Stimulated activated naive CD4-positive, alpha-beta T cell (primary cell): ENCODE data around the gene DUSP9.

Experiments used
- DNase-seq, 6 experiments: peaks; one replicate each; lab custom pipeline; 2025; lab: John Stamatoyannopoulos, UW

The DUSP9 gene

GRCh38 chrX:153648358-153649177 lies 1.6 kb downstream of the DUSP9 start:
- no peak for DNase-seq

DNA sequence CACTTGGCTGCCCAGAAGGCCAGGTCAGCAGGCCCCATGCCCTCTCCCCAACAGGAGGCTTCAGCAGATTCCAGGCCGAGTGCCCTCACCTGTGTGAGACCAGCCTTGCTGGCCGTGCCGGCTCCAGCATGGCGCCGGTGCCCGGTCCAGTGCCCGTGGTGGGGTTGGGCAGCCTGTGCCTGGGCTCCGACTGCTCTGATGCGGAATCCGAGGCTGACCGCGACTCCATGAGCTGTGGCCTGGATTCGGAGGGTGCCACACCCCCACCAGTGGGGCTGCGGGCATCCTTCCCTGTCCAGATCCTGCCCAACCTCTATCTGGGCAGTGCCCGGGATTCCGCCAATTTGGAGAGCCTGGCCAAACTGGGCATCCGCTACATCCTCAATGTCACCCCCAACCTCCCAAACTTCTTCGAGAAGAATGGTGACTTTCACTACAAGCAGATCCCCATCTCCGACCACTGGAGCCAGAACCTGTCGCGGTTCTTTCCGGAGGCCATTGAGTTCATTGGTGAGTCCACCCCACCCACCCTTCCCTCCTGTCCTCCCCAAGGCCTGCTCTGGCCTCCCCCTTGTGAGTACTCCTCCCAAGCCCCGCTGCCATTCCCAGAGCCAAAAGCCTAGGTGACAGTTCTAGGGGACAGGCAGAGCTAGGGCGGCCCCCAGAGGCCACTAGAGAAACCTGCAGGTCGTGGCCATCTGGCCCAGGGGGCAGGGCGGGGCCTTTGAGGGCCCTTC lies 2.3 kb downstream of the DUSP9 start:
- DNase-seq: peak in 5 of 6 experiments; percentile 1 to 22 (median 14)

GRCh38 chrX:153649915-153650782 lies 3.1 kb downstream of the DUSP9 start:
- DNase-seq: no peak

DNA sequence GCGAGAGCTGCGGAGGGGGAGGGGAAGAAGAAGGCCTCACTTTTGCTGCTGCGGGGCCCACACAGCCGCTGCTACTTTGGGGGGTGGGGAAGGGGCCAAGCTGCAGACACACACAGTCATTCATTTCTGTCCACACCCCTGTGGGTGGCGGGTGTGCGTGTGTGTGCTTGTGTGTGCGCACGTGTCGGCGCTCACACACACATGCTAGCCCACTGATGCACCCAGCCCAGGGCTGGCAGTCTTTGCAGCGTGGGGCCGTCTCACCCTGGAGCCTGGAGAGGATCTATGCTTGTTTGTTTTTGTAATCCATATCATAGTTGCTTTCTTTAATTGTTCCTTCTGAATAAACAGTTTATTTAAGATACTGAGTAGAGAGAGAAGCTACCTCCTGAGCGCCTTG lies 4.0 kb downstream of the DUSP9 start:
- no peak for DNase-seq

- no peak for DNase-seq
These were observed 4.6 kb downstream of the DUSP9 start for GRCh38 chrX:153651540-153652079.

DNA sequence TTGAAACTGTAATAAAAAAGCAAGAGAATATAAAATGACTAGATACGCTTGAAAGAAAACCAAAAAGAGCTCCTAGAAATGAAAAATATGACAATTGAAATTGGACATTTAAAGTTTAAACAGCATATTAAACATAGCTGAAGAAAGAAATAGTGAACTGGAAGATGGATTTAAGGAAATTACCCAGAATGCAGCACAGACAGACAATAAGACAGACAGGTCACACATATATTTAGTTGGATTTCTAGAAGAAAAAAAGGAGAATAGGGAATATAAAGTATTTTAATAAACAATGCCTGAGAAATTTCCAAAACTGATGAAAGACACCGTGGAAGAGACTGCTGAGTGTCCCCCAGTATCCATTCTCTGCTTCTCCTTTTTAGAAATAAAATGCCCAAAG lies 6.6 kb downstream of the DUSP9 start:
- no peak for DNase-seq

- DNase-seq: no peak
These were observed 10.2 kb downstream of the DUSP9 start for GRCh38 chrX:153657161-153657560.

DNA sequence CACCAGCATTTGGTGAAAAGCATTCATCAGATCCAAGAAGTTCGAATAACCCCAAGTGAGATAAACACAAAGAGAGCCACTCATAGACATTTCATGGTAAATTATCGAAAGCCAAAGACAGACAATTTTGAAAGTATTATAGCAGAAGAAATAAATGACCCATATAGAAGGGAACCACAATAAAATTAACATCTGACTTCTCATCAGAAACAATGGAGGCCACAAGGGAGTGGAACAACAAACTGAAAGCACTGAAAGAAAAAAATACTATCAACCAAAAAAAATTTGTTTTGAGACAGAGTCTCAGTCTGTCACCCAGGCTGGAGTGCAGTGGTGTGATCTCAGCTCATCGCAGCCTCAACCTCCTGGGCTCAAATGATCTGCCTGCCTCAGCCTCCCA lies 12.3 kb downstream of the DUSP9 start:
- no peak for DNase-seq

- peak; percentile 21 to 62 (median 40) for DNase-seq
These were observed 15.3 kb downstream of the DUSP9 start for GRCh38 chrX:153662266-153662665.

- DNase-seq: no peak
These were observed 18.8 kb downstream of the DUSP9 start for GRCh38 chrX:153665726-153666306.

- DNase-seq: no peak
These were observed 20.4 kb downstream of the DUSP9 start for GRCh38 chrX:153667281-153667955.

DNA sequence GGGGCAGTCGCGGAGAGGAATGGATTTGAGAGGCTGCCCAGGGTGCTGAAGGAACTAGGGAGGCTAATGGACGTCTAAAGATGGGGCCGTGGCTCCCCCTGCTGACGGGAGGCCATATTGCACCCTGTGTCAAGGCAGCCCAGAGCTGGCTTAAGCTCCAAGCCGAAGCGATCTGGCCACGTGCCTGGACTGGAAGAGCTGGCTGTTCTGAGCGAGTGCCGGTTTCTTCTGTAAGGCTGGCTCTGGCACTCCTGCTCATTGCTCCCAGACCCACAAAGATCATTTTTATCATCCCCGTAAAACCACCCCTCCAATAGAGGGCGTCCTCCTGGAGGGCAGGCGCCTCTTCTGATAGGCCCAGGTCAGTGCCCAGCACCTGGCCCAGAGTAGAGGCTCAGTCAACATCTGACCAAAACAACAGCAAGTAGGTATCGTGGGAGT lies 21.0 kb downstream of the DUSP9 start:
- DNase-seq: peak; percentile 34 to 74 (median 64)

DNA sequence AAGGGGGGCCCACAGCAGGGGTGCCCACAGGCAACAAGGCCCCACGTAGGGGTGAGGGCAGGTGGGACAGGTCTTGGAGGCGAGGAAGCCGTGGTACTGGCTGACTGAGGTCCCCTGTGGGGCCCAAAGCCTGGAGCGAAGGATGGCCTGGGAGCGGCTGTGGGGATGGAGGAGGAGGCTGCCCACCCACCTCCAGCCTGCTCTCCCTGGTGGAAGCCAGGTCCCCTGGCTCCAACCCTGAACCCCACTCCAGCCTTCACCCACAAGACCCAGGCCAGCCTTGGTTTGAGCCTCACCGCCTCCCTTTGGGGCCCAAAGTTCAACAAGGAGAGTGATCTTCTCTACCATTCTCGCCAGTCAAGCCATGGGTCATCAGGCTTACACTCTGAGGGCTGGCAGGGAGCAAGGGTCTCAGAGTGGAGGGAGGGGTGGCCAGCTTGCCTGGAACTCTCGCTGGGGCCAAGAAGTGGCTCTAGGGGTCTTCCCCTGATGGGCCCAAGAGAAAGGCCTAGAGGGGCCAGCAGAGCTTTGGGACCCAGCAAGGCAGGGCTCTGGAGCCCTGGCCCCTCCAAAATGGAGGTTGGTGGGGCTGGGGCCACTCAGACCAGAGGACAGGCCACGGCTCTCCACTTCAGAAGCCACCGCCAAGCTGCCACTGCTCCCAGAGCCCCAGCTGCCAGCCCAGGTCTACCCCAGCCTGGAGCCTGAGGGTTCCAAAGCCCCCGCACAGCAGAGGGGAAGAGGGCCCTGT lies 21.6 kb downstream of the DUSP9 start:
- no peak for DNase-seq

GRCh38 chrX:153669174-153669890 lies 22.3 kb downstream of the DUSP9 start:
- peak in 5 of 6 experiments; percentile 13 to 37 (median 26) for DNase-seq

DNA sequence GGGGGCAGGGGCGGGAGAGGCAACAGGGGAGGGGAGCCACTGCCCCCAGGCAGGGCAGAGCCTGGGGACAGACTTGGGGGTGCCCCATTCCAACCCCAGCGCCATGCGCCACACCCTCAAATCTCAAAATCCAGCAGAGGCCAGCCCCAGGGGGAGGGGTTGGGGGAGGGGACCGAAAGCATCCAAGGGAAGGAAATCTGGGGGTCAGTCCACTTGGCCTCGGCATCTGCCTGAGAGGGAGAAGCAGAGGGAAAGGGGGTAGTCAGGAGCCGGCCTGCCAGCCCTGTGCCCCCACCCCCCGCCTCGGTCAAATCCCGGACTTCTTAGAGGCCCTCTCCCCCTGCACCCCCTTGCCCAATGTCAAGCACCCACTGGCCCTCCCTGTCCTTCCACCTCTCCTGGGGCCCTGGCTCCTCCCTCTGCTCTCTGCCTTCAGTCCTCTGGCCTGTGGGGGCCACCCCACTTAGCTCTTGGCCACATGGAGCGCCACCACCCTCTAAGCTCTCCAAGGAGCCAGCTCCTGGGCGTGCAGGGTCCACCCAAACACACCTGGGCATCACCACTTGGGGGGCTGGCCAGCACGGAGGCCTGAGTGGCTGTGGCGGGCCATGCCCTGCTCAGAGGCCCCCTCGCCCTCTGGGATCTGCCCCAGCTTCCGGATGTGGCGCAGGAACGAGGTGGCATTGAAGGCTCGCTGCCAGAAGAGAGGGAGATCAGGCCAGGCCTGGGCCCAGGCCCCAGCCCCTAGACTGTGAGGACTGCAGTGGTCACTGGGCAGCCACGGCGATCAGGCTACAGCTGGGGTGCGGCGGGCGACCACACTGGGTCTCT lies 23.1 kb downstream of the DUSP9 start:
- no peak for DNase-seq

GRCh38 chrX:153670748-153671588 lies 24.0 kb downstream of the DUSP9 start:
- DNase-seq: no peak
